Stomach (tissue), 4 donors: ENCODE data around the gene GDF11.

ENCODE experiments used
- CTCF ChIP-seq, 7 experiments: fragments of 450-650 bp in 4 of 7; fragments of 200-600 bp in 3 of 7; sonication (generic) in 3 of 7; IDR thresholded peaks; one replicate each; pipeline ENCODE4 v1.5.1; 2016 to 2019; ENCODE audit warnings: antibody characterized with exemption in 7 of 7, control low read depth in 2 of 7, mild to moderate bottlenecking in 1 of 7
- EP300 ChIP-seq: sonication (generic); formaldehyde crosslinking; IDR thresholded peaks from one replicate; pipeline ENCODE4 v1.6.1; 2017; ENCODE audit warnings: antibody characterized with exemption

DNA sequence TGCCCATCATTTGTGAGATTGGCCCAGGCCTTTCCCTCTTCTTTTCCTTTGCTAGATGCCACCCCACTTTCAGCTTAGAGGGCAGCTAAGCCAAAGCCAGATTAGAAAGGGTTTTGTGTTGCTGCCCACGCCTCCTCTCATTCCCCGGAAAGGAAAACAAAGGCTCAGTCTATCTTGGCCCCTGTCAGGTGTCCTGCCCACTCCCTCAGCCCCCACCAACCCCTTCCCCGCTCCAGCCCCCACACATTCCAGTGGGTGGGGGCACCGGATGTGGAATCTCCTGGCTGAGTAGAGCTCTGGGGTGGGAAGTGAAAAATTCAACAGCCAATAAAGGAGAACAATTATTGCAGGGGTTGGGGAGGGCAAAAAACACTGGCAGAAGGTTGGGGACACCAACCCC lies 24.9 kb upstream of the GDF11 start:
- no peak for TF ChIP-seq EP300
- no peak for TF ChIP-seq CTCF (IDR thresholded peaks at IDR 0.05)
